C4-2B (cell line): ENCODE data around the gene NUCKS1.

Source experiments
- CTCF ChIP-seq: fragments of 450-650 bp; conservative IDR thresholded peaks from 2 replicates; pipeline ENCODE4 v1.5.1; 2017; ENCODE audit warnings: mild to moderate bottlenecking
- ZFX ChIP-seq: fragments of 450-650 bp; IDR thresholded peaks from 2 replicates; pipeline ENCODE4 v1.6.1; 2017

GRCh38 chr1:205670150-205670446, 79.9 kb downstream of the NUCKS1 start:
- TF ChIP-seq CTCF (no peak), ZFX (no peak)
